ENCODE results near the gene WDSUB1. TPM values are rescaled to one million over a fixed set of nuclear protein-coding genes. Genes with fewer than 3 reads are reported as not detected.

Gene WDSUB1
- total and polyA plus RNA-seq, 3 donors from 2014 or later: 9.5 to 11.6 (median 10.2) TPM

DNA sequence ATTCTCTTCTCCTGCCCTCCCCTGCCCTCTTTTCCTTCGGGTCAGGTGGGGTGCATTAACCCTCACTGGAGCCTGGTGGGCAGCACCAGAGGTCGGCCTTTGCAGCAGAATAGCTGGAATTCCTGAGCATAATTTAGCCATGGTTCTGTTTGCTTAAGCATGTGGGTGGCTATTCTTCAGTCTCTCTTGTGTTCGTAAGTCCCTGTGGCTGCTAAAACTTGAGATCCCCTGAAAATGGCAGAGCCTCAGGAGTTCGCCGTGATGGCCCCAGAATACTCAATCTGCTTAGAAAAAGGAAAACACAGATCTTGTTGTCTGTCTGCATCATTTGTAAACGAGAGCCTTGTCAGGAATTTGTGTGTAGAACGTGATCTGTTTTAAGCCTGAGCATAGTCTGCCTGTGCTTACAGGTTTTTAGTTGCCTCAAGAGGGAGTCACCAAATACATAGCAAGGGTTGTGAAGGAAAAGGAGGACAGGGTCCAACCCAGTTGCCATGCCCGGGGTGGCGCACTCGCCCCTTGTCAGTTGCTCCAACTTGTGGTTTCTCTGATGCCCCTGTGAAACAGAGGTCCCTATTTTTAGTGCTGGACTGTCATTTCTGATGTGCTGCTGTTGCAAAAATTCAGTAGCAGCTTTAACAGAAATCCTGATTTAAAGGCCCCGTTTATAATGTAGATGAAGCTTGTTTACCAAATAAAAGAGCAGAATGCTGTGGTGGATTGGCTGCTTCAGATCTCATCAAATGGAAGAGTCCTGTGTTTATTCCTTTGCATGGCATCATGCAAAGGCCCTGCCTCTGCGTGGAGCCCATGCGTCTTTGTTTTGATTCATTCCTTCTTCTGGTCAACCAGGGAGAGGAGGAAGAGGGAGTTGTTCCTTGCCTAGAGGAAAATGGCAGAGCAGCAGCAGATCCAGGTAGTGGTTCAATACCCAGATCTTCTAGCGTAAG lies 74.8 kb downstream of the WDSUB1 start:
- no peak overlapping the region for H3K27ac ChIP-seq
- WGBS, 2 donors: 74 to 79% methylated on average over 14 of the region's 14 CpGs
- no peaks in the 10 kb centered on the region for H3K9me3 ChIP-seq
- no peak overlapping the region for H3K4me3 ChIP-seq
- no peak for DNase-seq
- H3K4me1 ChIP-seq: no peaks in the 10 kb centered on the region
- H3K27me3 ChIP-seq: no peaks in the 10 kb centered on the region
- intact Hi-C loops (cut with DNase I; ENCODE audit: low total_unique reads): no loop called here
- TF ChIP-seq POLR2A (IDR thresholded peaks at IDR 0.05): no peak
- TF ChIP-seq, protein P1, sequence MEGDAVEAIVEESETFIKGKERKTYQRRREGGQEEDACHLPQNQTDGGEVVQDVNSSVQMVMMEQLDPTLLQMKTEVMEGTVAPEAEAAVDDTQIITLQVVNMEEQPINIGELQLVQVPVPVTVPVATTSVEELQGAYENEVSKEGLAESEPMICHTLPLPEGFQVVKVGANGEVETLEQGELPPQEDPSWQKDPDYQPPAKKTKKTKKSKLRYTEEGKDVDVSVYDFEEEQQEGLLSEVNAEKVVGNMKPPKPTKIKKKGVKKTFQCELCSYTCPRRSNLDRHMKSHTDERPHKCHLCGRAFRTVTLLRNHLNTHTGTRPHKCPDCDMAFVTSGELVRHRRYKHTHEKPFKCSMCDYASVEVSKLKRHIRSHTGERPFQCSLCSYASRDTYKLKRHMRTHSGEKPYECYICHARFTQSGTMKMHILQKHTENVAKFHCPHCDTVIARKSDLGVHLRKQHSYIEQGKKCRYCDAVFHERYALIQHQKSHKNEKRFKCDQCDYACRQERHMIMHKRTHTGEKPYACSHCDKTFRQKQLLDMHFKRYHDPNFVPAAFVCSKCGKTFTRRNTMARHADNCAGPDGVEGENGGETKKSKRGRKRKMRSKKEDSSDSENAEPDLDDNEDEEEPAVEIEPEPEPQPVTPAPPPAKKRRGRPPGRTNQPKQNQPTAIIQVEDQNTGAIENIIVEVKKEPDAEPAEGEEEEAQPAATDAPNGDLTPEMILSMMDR (IDR thresholded peaks at IDR 0.05): no peak
- H3K36me3 ChIP-seq (ENCODE audit: low read depth, missing control alignments): no peaks in the 10 kb centered on the region

DNA sequence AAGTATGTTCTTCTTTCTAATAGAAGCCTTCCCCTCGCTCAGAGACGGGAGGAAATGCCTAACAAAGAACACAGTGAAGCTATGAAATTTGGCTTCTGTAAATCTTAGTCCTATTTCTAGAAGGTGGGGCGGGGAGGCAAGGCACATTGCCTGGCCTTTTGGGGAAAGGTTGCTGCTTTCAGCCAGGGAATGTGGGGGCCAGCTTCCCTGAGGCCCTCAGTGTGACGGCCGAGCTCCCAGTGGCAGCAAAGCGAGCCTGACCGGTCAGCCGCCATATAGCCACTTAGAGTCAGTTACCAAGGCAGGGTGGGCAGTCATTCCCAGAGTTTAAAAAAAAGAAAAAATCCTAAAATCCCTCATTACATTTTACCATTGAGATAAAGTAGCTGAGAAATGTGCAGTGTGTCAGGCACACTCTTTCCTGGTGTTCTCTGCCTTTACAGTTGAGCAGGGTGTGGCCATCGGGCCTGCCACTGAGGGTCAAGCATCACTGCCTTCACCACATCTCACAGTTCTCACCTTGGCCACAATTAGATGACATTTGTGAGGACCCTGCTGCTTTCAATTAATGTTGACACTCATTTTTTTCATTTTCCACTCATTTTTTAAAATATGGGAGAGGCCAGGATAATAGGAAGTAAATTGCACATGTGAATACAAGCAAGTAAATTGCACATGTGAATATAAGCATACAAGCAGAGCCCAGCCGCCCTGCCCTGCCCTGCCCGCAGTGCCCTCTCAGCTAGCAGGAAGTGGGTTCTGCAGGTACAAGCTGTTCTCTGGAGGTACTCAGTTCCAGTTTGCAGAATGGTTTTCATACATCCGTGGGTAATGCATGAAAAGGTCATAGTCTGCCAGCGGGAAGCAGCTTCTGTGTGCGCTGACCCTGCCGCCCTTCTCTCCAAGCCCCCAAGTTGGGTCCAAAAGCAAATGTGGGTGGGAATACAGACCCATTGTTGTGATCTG lies 76.9 kb downstream of the WDSUB1 start:
- TF ChIP-seq, protein P1 (IDR thresholded peaks at IDR 0.05): no peak
- TF ChIP-seq POLR2A (IDR thresholded peaks at IDR 0.05): no peak
- no peaks in the 10 kb centered on the region for H3K36me3 ChIP-seq (ENCODE audit: low read depth, missing control alignments)
- no peaks in the 10 kb centered on the region for H3K27me3 ChIP-seq
- no peaks in the 10 kb centered on the region for H3K9me3 ChIP-seq
- H3K4me3 ChIP-seq: no peak overlapping the region
- no peaks in the 10 kb centered on the region for H3K4me1 ChIP-seq
- intact Hi-C loops (cut with DNase I; ENCODE audit: low total_unique reads): no loop called here
- WGBS, 2 donors: 70 to 71% methylated on average over 14 to 15 of the region's 15 CpGs
- no peak for DNase-seq
- H3K27ac ChIP-seq: no peak overlapping the region

DNA sequence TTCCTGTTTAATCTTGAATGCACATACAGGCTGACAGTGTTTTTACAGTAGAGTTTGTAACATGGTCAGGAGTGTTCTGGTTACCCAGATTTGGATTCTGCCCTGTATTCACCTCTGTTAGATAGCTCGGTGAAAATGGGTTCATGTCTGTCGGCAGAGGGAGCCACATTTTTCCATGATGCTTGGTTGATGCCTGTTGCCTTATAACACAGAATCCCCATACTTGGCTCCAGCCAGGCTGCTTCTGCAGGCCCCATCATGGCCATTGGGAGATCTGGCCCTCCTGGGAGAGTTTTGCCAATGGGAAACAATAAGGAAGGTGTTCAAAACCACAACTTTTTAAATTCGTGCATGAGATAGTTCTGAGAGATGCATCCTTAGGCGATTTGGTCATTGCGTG lies 78.1 kb downstream of the WDSUB1 start:
- Histone ChIP-seq H3K27me3 (no peaks in the 10 kb centered on the region), H3K27ac (no peak overlapping the region), H3K4me3 (no peak overlapping the region), H3K9me3 (no peaks in the 10 kb centered on the region), H3K4me1 (no peaks in the 10 kb centered on the region), H3K36me3 (ENCODE audit: low read depth, missing control alignments) (no peaks in the 10 kb centered on the region)
- intact Hi-C loops (cut with DNase I; ENCODE audit: low total_unique reads): no loop called here
- no peak for DNase-seq
- TF ChIP-seq, protein P1 (IDR thresholded peaks at IDR 0.05): no peak
- TF ChIP-seq POLR2A (IDR thresholded peaks at IDR 0.05): no peak
- 89 to 92% methylated on average over 5 of the region's 5 CpGs for WGBS, 2 donors

DNA sequence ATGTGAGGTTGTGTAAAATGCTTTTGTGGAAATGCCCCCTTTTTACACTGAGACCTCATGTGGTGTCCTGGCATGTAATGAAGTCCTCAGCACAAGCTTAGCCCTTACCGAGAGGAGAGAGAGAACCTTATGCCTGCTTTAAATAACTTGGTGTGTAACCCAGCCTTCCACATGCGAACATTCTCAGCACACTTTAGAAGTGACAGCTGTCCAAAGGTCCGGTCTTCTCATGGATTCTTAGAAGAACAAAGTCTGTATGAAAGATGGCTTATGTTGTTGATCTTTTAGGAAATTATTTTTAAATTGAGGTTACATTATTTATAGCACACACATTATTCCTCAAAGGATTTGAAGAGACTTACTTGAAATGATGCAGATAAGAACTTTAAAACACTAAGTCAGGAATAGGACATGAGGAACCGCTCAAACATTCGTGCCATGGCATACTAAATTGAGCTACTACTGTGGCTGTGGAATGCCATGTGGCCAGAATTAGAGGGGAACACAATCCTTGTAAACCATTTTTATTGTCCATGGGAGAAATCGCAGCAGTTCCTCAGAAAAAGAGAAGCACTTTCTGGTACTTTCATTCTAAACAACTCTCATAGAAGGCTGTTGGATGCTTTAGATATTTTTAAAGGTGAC lies 79.6 kb downstream of the WDSUB1 start:
- Histone ChIP-seq H3K4me1 (no peaks in the 10 kb centered on the region), H3K4me3 (no peak overlapping the region), H3K9me3 (no peaks in the 10 kb centered on the region), H3K27me3 (no peaks in the 10 kb centered on the region), H3K27ac (no peak overlapping the region), H3K36me3 (ENCODE audit: low read depth, missing control alignments) (no peaks in the 10 kb centered on the region)
- no peak for DNase-seq
- intact Hi-C loops (cut with DNase I; ENCODE audit: low total_unique reads): no loop called here
- WGBS, 2 donors: 90 to 93% methylated on average over 6 of the region's 6 CpGs
- TF ChIP-seq POLR2A (IDR thresholded peaks at IDR 0.05): no peak
- TF ChIP-seq, protein P1 (IDR thresholded peaks at IDR 0.05): no peak

Data from testis (tissue), 3 donors.